Endothelial cell of hepatic sinusoid (primary cell): ENCODE measurements around the gene MICOS13.

Experiments used
- in situ Hi-C: cut with HindIII; loops from 2 replicates; pipeline ENCODE4 v1.10.0; 2017; ENCODE audit warnings: low sequenced_read_pairs

The MICOS13 gene

GRCh38 chr19:5631567-5632240 lies 48.6 kb downstream of the MICOS13 start:
- in situ Hi-C loops = no loop called here

- in situ Hi-C loops = no loop called here
These were observed 51.3 kb downstream of the MICOS13 start for GRCh38 chr19:5628919-5629481.

- in situ Hi-C loops = no loop called here
These were observed 51.9 kb downstream of the MICOS13 start for GRCh38 chr19:5628461-5628860.
